HepG2 (cell line): ENCODE data around the gene C1orf74. TPM values are rescaled to one million over a fixed set of nuclear protein-coding genes. Genes with fewer than 3 reads are reported as not detected.

Experiments
- AGO1 ChIP-seq: fragments of 200-400 bp; formaldehyde crosslinking; IDR thresholded peaks from 2 replicates; pipeline ENCODE4 v1.6.1; 2017; ENCODE audit warnings: mild to moderate bottlenecking, low read depth, low read length, moderate library complexity; ENCODE audit not compliant: poor library complexity, severe bottlenecking
- ATF5 ChIP-seq: sonication (generic); formaldehyde crosslinking; IDR thresholded peaks from 2 replicates; pipeline ENCODE4 v1.4.0; 2020; ENCODE audit warnings: mild to moderate bottlenecking, low read depth, missing genetic modification reagents
- EP300 ChIP-seq, 3 experiments: sonication (generic) in 1 of 3; formaldehyde crosslinking in 1 of 3; IDR thresholded peaks; 2 replicates each; pipeline versions ENCODE4 v1.5.1 to v1.6.1; 2011 to 2020; ENCODE audit warnings: low read depth in 2 of 3, low read length in 2 of 3, borderline replicate concordance in 1 of 3, improper control_type of control experiment in 1 of 3, mild to moderate bottlenecking in 1 of 3, missing genetic modification reagents in 1 of 3, moderate library complexity in 1 of 3
- HES4 ChIP-seq: sonication (generic); formaldehyde crosslinking; IDR thresholded peaks from 2 replicates; pipeline ENCODE4 v1.9.0; 2021; ENCODE audit warnings: mild to moderate bottlenecking, missing genetic modification reagents, borderline replicate concordance
- HMG20B ChIP-seq: conservative IDR thresholded peaks from 2 replicates; pipeline ENCODE4 v1.6.1; 2016; ENCODE audit warnings: missing genetic modification reagents, missing compliant biosample characterization
- MIER2 ChIP-seq: IDR thresholded peaks from 2 replicates; pipeline ENCODE4 v1.6.1; 2016; ENCODE audit warnings: missing biosample characterization, missing genetic modification reagents
- NBN ChIP-seq: fragments of 450-650 bp; conservative IDR thresholded peaks from 2 replicates; pipeline ENCODE4 v1.6.1; 2017
- POGK ChIP-seq: sonication (generic); formaldehyde crosslinking; conservative IDR thresholded peaks from 2 replicates; pipeline ENCODE4 v1.8.0; 2022; ENCODE audit warnings: mild to moderate bottlenecking, moderate library complexity, missing genetic modification reagents
- PREB ChIP-seq: sonication (generic); formaldehyde crosslinking; IDR thresholded peaks from 2 replicates; pipeline ENCODE4 v1.4.0; 2020; ENCODE audit warnings: missing genetic modification reagents
- SALL1 ChIP-seq: sonication (generic); formaldehyde crosslinking; IDR thresholded peaks from 2 replicates; pipeline ENCODE4 v1.8.0; 2022; ENCODE audit warnings: mild to moderate bottlenecking, missing genetic modification reagents
- STAT6 ChIP-seq: sonication (generic); formaldehyde crosslinking; IDR thresholded peaks from 2 replicates; pipeline ENCODE4 v1.4.0; 2020; ENCODE audit warnings: missing genetic modification reagents, mild to moderate bottlenecking, borderline replicate concordance
- TERF1 ChIP-seq: sonication (generic); formaldehyde crosslinking; IDR thresholded peaks from 2 replicates; pipeline ENCODE4 v1.8.0; 2022; ENCODE audit warnings: mild to moderate bottlenecking, missing genetic modification reagents, moderate library complexity
- TGIF2 ChIP-seq: IDR thresholded peaks from 2 replicates; pipeline ENCODE4 v1.6.1; 2016; ENCODE audit warnings: control low read depth, missing compliant biosample characterization
- U2AF1 ChIP-seq: fragments of 200-400 bp; formaldehyde crosslinking; optimal IDR thresholded peaks from 2 replicates; pipeline ENCODE3; 2017; ENCODE audit warnings: mild to moderate bottlenecking, low read depth, low read length
- ZNF180 ChIP-seq: sonication (generic); formaldehyde crosslinking; IDR thresholded peaks from 2 replicates; pipeline ENCODE4 v1.4.0; 2020; ENCODE audit warnings: low read depth, missing genetic modification reagents, borderline replicate concordance
- ZNF383 ChIP-seq: sonication (generic); formaldehyde crosslinking; IDR thresholded peaks from 2 replicates; pipeline ENCODE4 v1.4.0; 2020; ENCODE audit warnings: missing genetic modification reagents, mild to moderate bottlenecking, borderline replicate concordance
- ZNF558 ChIP-seq: sonication (generic); formaldehyde crosslinking; IDR thresholded peaks from 2 replicates; pipeline ENCODE4 v1.9.0; 2022; ENCODE audit warnings: mild to moderate bottlenecking, missing genetic modification reagents, borderline replicate concordance
- ZNF567 ChIP-seq: sonication (generic); formaldehyde crosslinking; IDR thresholded peaks from 2 replicates; pipeline ENCODE4 v1.8.1; 2023; ENCODE audit warnings: mild to moderate bottlenecking, missing genetic modification reagents, borderline replicate concordance
- ZNF589 ChIP-seq: sonication (generic); formaldehyde crosslinking; conservative IDR thresholded peaks from 2 replicates; pipeline ENCODE4 v1.8.0; 2022; ENCODE audit warnings: mild to moderate bottlenecking, moderate library complexity, missing genetic modification reagents
- ZNF775 ChIP-seq: sonication (generic); formaldehyde crosslinking; IDR thresholded peaks from 2 replicates; pipeline ENCODE4 v1.4.0; 2020; ENCODE audit warnings: missing genetic modification reagents, mild to moderate bottlenecking, moderate library complexity, borderline replicate concordance
- polyA plus RNA-seq, 8 experiments: library from polyadenylated mRNA; depleted of rRNA in 3 of 8; stranded (reverse) in 7 of 8; unstranded in 1 of 8; fragments of >200 nt; fragmentation: Illumina TruSeq in 4 of 8; extraction: Trizol in 4 of 8; gene quantifications; 2 replicates each; pipeline versions ENCODE4 v1.2.1 to v1.2.3, GENCODE V29; 2011 to 2016; ENCODE audit warnings: low read depth in 4 of 8, missing spikeins in 1 of 8, mixed read lengths in 1 of 8; ENCODE audit not compliant: insufficient read depth in 1 of 8
- total RNA-seq, 5 experiments: library from RNA; depleted of rRNA; stranded (reverse); fragments of >200 nt; fragmentation: Illumina TruSeq; extraction: Trizol; gene quantifications; 2 replicates each; pipeline ENCODE4 v1.2.3, GENCODE V29; 2016; ENCODE audit warnings: low read depth in 1 of 5

Gene C1orf74
- total and polyA plus RNA-seq, 2 of the 13 experiments (the other 11 are each of a cell fraction or from before 2014, with no cell fraction given) = 0.33 to 0.71 TPM

- TF ChIP-seq POGK (CRISPR knock-in tag) = no peak
- no peak for TF ChIP-seq PREB (CRISPR knock-in tag)
- no peak for TF ChIP-seq ATF5
- TF ChIP-seq EP300 (IDR thresholded peaks at IDR 0.05; ENCODE audit: low read depth in 2 of 2, low read length in 2 of 2) = no peak
- TF ChIP-seq EP300 (CRISPR knock-in tag; IDR thresholded peaks at IDR 0.05; ENCODE audit: borderline replicate concordance) = no peak
- no peak for TF ChIP-seq ZNF180 (CRISPR knock-in tag)
- peak; percentile 84 for TF ChIP-seq SALL1
- TF ChIP-seq STAT6 (CRISPR knock-in tag) = no peak; the same call in 1 of the 2 replicates
- TF ChIP-seq U2AF1 = no peak
- 0 out of 2 replicates have a peak, but pooled peaks have one; percentile 48 for TF ChIP-seq MIER2
- TF ChIP-seq HMG20B (CRISPR knock-in tag) = no peak
- TF ChIP-seq ZNF558 = no peak
- 0 out of 2 replicates have a peak, but pooled peaks have one; percentile 36 for TF ChIP-seq HES4 (CRISPR knock-in tag)
- no peak for TF ChIP-seq TERF1
- no peak for TF ChIP-seq TGIF2 (CRISPR knock-in tag)
- TF ChIP-seq NBN = no peak
- no peak for TF ChIP-seq ZNF383 (CRISPR knock-in tag)
- no peak; the same call in 1 of the 2 replicates for TF ChIP-seq ZNF567 (CRISPR knock-in tag)
- no peak for TF ChIP-seq ZNF589
- no peak for TF ChIP-seq ZNF775
- TF ChIP-seq AGO1 = no peak
Observed at GRCh38 chr1:209747580-209748262, 36.6 kb downstream of the C1orf74 start (continued).
